Forelimb muscle (tissue), 1 donor: ENCODE measurements around the gene MUC20. TPM values are rescaled to one million over a fixed set of nuclear protein-coding genes. Genes with fewer than 3 reads are reported as not detected.
"Not testable (repeated sequence)": the region's sequence is repeated elsewhere in the genome, so short reads cannot be mapped to it uniquely, and the experiment has no call there.

Experiments
- DNase-seq: peaks from one replicate; pipeline ENCODE4 v3.0.0-alpha.2; 2013; ENCODE audit warnings: low read depth
- polyA plus RNA-seq: library from polyadenylated mRNA; unstranded; fragments of 120-200 nt; gene quantifications from one replicate; pipeline ENCODE4 v1.2.1, GENCODE V29; 2013; ENCODE audit not compliant: insufficient read length

MUC20 gene, protein sequence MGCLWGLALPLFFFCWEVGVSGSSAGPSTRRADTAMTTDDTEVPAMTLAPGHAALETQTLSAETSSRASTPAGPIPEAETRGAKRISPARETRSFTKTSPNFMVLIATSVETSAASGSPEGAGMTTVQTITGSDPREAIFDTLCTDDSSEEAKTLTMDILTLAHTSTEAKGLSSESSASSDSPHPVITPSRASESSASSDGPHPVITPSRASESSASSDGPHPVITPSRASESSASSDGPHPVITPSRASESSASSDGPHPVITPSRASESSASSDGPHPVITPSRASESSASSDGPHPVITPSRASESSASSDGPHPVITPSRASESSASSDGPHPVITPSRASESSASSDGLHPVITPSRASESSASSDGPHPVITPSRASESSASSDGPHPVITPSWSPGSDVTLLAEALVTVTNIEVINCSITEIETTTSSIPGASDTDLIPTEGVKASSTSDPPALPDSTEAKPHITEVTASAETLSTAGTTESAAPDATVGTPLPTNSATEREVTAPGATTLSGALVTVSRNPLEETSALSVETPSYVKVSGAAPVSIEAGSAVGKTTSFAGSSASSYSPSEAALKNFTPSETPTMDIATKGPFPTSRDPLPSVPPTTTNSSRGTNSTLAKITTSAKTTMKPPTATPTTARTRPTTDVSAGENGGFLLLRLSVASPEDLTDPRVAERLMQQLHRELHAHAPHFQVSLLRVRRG
- 3.5 TPM for polyA plus RNA-seq

DNA sequence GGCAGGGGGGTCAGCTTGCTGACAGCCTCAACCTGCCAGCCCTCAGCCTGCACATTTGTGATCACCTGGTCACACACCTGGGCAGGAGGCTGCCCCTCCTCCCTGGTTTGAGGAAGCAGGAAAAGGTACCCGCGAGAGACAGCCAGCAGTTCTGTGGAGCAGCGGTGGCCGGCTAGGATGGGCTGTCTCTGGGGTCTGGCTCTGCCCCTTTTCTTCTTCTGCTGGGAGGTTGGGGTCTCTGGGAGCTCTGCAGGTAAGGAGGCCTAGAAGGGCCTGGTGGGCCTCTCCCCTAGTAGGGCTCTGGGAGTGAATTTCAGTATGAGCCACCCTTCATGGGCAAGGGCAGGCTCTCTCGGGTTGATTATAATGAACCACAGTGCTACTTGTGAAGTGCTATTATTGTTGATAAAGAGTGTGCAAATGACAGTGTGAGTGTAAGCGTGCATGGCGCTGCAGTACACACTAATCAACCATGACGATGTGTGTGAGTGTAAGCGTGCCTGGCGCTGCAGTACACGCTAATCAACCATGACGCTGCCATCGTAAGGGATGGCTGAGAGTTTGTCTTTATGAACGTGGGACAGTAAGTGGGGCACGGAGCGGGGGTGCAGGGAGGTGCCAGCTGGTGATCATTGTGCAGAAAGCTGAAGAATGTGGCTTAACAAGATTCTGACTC is at the start of gene MUC20:
TSS of gene MUC20 (plus strand) at position 148 of the 676 bp plus-strand sequence. CDS start at position 178, 30 bp downstream.
- DNase-seq: not testable (repeated sequence)

DNA sequence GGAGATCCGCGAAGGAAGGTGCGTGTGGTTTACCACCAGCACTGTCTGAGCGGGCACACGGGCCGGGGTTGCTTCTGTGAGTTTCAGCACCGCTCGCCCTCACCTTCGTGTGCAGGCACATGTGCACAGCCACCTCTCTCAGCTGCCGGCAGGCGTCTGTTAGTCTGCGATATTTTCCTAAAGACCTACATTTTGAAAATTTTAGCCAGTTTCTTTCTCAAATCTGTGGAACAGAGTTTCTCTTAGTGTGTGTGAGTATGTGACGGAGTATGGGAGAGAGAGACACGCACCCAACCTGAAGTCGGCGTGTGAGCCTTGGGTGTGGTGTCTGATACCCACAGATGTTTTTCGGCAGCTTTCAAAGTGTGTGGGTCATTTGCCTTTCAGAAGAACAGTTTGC is 49.5 kb upstream of the MUC20 start:
- DNase-seq: not testable (repeated sequence)

DNA sequence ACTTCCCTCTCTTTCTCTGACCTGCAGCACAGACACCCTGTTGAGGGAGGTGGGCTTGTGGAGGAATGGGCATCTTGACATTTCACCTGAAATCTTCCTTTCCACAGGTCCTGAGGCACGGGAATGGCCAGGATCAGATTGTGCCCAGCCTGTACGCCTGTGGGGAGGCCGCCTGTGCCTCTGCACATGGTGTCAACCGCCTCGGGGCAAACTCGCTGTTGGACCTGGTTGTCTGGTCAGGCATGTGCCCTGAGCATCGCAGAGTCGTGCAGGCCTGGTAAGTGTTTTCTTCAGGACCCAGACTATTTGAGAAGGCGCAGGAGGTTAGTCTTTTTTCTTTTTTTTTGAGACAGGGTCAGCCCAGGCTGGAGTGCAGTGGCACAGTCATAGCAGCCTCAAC is 47.1 kb upstream of the MUC20 start:
- DNase-seq: not testable (repeated sequence)

DNA sequence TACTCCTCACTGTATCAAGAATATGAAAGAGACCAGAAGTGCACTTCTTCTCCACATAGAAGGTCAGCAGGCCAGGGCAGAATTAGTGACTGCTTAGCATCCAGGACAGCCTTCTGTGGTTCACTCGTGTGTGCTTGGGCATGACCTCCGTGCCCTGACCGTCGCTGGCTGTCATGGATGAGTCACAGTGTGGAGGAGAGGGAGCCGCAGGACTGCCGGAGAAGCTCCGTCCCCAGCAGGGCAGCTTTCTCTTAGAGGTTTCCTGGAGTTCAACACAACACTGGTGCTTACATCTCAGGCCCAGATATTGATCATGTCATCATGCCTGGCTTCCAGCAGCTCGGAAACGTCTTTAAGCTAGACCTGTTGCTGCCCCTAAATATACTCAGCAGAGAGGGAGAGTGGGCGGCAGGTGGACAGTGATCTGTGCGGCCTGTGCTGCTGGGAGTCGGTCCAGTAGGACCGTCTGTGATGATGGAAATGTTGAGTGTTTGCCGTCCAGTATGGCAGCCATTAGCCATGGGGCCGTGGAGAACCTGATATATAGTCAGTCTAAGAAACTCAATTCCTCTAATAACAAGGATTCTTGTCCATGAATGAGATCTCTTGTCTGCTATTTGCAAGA is 42.3 kb upstream of the MUC20 start:
- DNase-seq: not testable (repeated sequence)

DNA sequence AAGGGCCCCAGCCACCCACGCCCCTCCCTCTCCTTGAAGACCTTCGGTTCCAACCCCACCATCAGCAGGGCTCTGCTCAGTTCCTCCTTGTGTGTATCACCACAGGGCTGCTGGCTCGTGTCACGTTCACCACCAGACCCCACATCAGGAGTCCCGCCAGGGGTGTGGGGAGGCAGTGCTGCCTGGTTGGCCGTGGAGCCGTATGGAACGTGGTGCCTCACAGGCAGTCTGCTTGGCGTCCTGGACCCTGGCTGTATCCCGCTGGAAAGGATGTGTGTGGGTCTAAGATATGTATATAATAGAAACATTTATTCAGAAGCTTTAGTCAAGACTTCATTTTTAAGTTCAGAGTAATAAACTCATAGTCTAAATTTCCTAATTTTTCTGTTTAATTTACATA is 40.1 kb upstream of the MUC20 start:
- DNase-seq: not testable (repeated sequence)

DNA sequence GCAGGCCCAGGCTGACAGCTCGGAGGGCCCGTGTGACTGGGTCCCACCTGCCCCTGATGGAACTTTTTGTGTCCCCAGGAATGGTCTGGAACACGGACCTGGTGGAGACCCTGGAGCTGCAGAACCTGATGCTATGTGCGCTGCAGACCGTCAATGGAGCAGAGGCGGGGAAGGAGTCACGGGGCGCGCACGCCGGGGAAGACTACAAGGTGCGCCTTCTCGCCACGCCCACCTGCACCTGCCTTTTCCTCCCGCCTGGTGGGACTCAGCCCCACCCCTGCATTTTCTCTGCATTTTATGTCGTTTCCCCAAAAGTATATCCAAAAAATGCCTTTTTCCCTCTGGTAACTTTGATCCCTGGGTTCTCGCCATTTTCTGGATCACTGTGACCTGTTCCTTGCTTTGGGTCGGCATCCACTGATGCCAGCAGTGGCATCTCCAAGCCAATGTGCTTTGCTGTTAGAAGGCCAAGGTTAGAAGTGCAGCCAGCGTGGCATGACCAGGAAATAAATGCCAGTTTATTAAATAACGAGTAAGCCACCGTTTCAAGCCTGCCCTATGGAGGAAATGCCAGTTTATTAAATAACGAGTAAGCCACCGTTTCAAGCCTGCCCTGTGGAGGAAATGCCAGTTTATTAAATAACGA is 39.2 kb upstream of the MUC20 start:
- DNase-seq: not testable (repeated sequence)

DNA sequence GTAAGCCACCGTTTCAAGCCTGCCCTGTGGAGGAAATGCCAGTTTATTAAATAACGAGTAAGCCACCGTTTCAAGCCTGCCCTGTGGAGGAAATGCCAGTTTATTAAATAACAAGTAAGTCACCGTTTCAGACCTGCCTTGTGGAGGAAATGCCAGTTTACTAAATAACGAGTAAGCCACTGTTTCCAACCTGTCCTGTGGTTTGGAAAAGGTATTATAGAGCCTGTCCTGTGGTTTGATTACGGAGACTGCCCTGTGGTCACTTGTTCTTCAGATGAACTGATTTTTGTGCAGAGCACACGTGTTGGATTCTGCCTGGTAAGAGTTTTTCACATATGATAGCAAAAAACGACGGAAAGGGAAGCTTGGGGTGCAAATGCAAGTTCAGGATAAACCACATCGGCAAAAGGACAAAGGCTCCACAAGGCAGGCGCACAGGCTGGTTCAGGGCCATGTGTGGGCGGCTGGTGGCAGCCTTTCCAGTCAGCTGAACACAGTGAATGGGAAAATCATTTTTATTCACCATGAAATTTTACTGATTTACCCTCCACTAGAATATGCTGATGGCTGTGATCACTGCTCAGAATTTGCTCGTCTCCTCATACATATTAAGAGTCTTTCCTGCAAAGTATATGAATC is 38.6 kb upstream of the MUC20 start:
- DNase-seq: not testable (repeated sequence)

DNA sequence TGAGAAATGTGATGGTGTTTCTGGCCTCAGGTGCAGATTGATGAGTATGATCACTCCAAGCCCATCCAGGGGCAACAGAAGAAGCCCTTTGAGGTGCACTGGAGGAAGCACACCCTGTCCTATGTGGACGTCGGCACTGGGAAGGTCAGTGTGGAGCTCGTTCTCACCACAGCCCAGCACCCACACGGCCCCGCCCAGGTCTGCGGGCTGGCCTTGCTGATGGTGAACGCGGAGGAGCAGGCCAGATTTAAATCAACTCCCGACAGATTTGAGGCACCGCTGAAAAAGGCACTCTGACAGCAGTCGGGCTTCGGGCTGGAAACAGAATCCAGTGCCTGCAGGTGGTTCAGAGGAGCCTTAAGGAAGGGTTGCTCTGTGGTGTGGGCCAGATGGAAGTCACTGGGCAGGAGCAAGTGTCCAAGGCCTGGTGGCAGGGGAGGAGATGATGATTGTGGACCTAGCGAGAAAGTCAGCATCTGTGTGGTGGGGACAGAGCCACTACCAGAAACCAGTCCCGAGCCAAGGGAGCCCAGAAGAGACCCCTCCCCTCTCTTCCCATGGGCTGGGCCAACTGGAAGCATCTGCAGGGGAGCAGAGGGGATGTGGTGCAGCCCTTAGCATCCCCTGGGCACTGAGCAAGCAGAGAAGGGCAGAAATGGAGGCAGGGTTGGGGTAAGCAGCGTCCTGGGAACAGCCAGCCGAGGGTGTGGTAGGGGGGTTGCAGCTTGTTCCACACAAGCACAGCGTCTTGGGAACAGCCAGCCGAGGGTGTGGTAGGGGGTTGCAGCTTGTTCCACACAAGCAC is 36.9 kb upstream of the MUC20 start:
- not testable (repeated sequence) for DNase-seq

DNA sequence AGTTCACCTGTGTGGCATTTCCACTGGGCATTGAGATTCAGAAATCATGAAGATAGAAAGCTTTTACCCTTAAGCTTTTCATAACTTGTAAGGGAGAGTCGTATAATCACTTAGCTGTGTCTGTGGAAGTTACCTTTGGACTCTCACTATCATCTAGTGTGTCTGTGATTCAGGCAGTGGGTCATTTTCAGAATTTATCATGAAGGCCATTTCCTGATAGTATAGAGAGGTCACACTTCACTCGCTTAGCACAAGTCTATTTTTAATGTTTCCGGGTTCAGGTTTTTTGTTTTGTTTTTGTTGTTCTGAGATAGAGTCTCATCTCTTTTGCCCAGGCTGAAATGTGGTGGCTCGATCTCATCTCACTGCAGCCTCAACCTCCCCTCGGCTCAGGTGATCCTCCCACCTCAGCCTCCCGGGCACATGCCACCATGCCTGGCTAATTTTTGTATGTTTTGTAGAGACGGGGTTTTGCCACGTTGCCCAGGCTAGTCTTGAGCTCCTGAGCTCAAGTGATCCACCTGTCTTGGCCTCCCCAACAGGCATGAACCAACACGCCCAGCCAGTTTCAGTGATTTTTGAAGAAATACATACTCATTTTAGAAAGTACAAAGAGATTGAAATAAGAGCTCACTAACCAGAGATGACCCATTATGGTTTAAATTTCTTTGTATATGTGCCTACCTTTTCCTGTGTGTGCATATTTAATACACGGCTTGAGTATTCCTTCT is 36.1 kb upstream of the MUC20 start:
- not testable (repeated sequence) for DNase-seq

DNA sequence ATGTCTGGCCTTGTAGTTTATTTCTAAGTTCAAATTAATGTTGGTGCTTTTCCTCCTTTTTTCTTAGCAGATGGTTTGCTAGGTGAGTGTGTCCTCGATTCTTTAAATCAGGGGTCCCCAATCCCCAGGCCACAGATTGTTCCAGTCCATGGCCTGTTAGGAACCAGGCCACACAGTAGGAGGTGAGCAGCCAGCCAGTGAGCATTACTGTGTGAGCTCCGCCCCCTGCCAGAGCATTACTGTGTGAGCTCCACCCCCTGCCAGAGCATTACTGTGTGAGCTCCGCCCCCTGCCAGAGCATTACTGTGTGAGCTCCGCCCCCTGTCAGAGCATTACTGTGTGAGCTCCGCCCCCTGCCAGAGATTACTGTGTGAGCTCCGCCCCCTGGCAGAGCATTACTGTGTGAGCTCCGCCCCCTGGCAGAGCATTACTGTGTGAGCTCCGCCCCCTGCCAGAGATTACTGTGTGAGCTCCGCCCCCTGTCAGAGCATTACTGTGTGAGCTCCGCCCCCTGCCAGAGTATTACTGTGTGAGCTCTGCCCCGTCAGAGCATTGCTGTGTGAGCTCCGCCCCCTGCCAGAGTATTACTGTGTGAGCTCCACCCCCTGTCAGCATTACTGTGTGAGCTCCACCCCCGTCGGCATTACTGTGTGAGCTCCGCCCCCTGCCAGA is 34.1 kb upstream of the MUC20 start:
- DNase-seq: not testable (repeated sequence)

DNA sequence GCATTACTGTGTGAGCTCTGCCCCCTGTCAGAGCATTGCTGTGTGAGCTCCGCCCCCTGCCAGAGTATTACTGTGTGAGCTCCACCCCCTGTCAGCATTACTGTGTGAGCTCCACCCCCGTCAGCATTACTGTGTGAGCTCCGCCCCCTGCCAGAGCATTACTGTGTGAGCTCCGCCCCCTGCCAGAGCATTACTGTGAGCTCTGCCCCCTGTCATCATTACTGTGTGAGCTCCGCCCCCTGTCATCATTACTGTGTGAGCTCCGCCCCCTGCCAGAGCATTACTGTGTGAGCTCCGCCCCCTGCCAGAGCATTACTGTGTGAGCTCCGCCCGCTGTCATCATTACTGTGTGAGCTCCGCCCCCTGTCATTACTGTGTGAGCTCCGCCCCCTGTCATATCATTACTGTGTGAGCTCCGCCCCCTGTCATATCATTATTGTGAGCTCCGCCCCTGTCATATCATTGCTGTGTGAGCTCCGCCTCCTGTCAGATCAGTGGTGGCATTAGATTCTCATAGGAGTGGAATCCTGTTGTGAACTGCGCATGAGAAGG is 33.5 kb upstream of the MUC20 start:
- DNase-seq: not testable (repeated sequence)

DNA sequence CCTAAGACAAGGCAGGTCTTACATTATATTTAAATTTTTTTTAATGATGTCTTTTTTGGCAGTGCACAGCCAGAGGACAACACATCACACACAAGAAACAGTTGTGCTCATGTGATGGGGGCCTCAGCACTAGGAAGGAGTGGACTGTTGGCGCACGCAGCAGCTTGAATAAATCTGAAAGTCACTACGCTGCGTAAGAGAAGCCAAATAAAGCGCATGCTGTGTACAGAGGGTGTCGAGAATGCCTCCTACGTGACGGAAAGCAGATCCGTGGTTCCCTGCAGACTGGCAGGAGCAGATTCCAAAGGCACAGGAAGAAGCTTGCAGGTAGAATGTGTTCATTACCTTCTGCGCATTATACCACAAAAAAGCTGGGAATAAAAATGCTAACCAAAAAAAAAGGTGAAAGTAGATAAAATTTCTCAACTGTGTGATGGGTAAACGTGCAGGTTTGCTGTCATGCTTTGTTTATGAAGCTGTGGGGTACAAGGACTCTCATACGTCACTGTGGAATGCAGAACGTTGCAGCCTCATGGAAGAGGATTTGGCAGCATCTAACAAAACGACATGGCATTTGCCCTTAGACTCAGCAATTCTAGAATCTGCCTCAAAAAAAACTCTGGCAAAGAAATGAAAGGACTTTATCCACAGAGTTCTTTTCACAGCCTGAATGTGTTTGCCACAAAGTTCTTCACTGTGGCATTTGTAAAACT is 32.2 kb upstream of the MUC20 start:
- DNase-seq: not testable (repeated sequence)

DNA sequence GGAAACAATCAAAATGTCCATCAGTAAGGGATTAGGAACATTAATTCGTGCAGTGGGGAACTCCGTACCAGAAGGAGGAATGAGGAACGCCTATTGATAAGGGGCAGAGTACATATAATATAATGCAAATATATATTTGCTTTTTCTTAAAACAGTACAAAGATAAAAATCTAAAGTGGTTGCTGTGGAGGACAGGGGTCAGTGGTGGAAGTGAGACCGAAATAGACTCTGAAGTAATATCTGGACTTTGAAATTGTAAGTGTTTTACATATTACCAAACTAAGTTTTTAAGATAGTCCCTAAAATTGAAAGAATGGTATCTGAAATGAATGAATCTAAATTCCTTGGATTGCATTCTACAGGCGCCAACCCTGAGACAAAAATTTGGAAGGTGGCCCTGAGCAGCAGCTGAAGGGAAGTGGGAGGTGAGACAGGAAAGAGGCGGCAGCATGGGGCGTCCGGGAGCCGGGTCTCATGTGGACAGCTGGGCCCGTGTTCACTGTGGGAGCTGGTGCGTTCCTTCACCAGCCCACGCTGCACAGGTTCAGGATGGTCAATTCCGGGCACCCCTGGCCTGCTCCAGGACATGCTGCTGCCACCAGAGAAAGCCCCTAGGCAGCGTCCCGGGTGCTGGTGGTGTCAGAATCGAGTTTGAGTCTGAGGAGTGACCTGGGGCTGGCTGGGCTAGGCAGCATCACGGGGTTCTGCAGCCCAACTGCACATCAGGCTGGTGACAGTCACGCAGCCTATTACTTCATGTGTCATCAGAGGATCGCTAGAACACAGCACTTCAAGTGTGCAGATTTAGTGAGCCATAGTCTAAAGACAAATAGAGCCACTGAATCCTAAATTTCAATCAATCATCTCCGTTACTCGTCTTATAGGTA is 31.4 kb upstream of the MUC20 start:
- DNase-seq: not testable (repeated sequence)

DNA sequence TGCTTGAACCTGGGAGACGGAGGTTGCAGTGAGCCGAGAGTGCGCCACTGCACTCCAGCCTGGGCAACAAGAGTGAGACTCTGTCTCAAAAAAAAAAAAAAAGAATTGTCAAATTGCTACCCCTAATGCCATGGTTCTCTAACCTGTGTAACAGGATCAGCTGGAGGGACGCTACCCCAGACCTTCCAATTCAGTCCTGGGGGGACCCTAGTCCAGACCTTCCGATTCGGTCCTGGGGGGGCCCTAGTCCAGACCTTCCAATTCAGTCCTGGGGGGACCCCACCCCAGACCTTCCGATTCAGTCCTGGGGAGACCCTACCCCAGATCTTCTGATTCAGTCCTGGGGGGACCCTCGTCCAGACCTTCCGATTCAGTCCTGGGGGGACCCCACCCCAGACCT is 29.8 kb upstream of the MUC20 start:
- DNase-seq: no peak

DNA sequence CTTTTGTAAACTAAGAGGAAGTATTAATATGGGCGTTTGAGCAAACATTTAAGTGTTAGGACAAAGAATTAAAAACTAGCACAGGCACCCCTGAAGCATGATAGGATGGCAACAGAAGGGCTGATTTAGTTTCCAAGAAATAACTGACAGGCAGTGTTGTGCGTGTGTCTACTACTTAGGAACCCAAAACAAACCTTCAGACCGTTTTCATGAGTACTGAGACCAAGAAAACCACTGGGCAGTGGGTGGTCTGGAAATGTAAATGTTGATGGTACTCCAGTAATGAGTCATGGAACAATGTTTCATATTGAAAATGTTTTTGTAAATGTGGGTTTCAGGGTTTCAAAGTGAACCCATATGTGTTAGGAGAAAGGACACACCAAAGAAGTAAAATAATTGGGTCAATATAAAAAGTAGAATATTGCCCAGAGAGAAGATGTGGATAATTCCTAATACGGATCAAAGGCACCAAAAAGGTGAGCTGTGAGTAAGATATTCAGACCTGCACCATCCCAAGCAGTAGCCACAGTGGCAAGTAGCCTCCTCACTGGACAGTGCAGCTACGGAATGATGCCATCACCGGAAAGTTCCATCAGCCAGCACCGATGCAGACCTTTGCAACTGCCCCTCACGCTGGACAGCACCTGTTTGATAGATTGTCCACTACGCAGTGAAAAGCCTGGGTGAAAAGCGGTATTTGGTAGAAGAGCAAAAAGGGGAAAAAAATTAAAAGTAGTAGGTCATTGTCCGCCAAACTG is 29.0 kb upstream of the MUC20 start:
- DNase-seq: not testable (repeated sequence)

DNA sequence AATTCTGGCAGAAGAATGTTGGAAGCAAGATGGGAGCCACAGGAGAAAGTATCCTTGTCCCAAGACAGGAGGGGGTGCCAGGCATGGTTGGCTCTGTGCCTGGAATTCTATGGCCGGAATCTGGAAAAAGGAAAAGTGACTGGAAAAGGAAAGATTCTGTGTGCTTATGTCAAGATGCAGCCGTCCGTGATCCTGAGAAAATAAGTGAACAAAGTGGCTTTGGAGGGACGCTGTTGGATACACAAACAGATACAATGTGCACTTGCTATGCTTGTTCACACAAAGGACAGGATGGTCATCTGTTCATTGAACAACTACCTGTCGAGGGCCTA is 28.5 kb upstream of the MUC20 start:
- DNase-seq: no peak
